ENCODE results near the gene SLC6A6. TPM values are rescaled to one million over a fixed set of nuclear protein-coding genes. Genes with fewer than 3 reads are reported as not detected.

SLC6A6 gene
- total RNA-seq, 1 experiment from 2014 or later, result 72.6 TPM

- Mint-ChIP-seq H3K27ac (peak overlapping the region in 2 of 3 experiments; percentile 38 to 87; a peak in 3 of 7 replicates), H3K27me3 (ENCODE audit: low read depth) (no peaks in the 10 kb centered on the region), H3K4me3 (no peak overlapping the region), H3K4me1 (peaks cover 22% of the 10 kb centered on the region in 2 experiments), H3K9me3 (no peaks in the 10 kb centered on the region), H3K36me3 (ENCODE audit: insufficient read depth in 1 of 3, low read depth in 3 of 3) (peaks cover 33 to 67% (median 37%) of the 10 kb centered on the region in 3 experiments; a peak in 6 of 7 replicates)
- H3K27me3 ChIP-seq (ENCODE audit: insufficient read depth, low read length), result no peaks in the 10 kb centered on the region
- H2BK12ac ChIP-seq (ENCODE audit: insufficient read length, low read depth, low read length), result no peak overlapping the region
- no peaks in the 10 kb centered on the region for H4K20me1 ChIP-seq (ENCODE audit: control insufficient read depth, insufficient read depth, insufficient read length)
- H3T11ph ChIP-seq (ENCODE audit: low read length), result no peak overlapping the region
- H2AK5ac ChIP-seq (ENCODE audit: insufficient read length, low read length), result no peak overlapping the region
- no peaks in the 10 kb centered on the region for H3K23me2 ChIP-seq (ENCODE audit: insufficient read length, low read depth, low read length, poor library complexity, severe bottlenecking)
- no peak overlapping the region for H2BK15ac ChIP-seq (ENCODE audit: low read depth, low read length)
- no peak overlapping the region for H3K9ac ChIP-seq (ENCODE audit: extremely low read depth, insufficient read length, low read length)
- H3K79me1 ChIP-seq (ENCODE audit: insufficient read depth, low read depth, low read length, poor library complexity, severe bottlenecking), result no peaks in the 10 kb centered on the region
- H2AFZ ChIP-seq (ENCODE audit: low read length), result no peak overlapping the region
- H3K23ac ChIP-seq (ENCODE audit: insufficient read length, low read depth, low read length), result no peak overlapping the region
- no peak overlapping the region for H3K56ac ChIP-seq (ENCODE audit: insufficient read length, low read depth, low read length)
- H2BK20ac ChIP-seq (ENCODE audit: low read depth, low read length, poor library complexity, severe bottlenecking), result no peak overlapping the region
- H3K79me2 ChIP-seq (ENCODE audit: insufficient read depth, low read length), result no peaks in the 10 kb centered on the region
- peaks cover 3% of the 10 kb centered on the region; the same call in 1 of the 2 replicates for H3K4me1 ChIP-seq (ENCODE audit: insufficient read depth, low read length)
- TF ChIP-seq CTCF (conservative IDR thresholded peaks at IDR 0.05), result no peak
- WGBS (ENCODE audit: extremely low coverage, insufficient read length, low lambda C conversion rate), result no CpG with 5 or more reads among the region's 5 CpGs
- no peak overlapping the region for H3K4ac ChIP-seq (ENCODE audit: low read depth, low read length)
- H3K27ac ChIP-seq (ENCODE audit: insufficient read length, low read depth, low read length), result no peak overlapping the region
- H4K5ac ChIP-seq (ENCODE audit: insufficient read length, low read depth, low read length), result no peak overlapping the region
- no peak overlapping the region for H4K8ac ChIP-seq (replicated peaks; ENCODE audit: insufficient read length, low read depth, low read length)
- no peak overlapping the region for H3K18ac ChIP-seq (ENCODE audit: insufficient read length, low read depth, low read length)
- no peak overlapping the region for H4K91ac ChIP-seq (ENCODE audit: insufficient read length, low read depth, low read length)
- no peak for DNase-seq
- H3K9me3 ChIP-seq (ENCODE audit: control insufficient read depth, low read depth, low read length), result no peaks in the 10 kb centered on the region
- no peak overlapping the region for H2BK120ac ChIP-seq (ENCODE audit: low read depth, low read length, poor library complexity, severe bottlenecking)
- no peak overlapping the region for H2BK5ac ChIP-seq (ENCODE audit: insufficient read length, low read length)
- H3K4me2 ChIP-seq (ENCODE audit: insufficient read depth, insufficient read length, low read length), result no peak overlapping the region
- no peak overlapping the region for H3K14ac ChIP-seq (ENCODE audit: insufficient read depth, low read length)
Observed at GRCh38 chr3:14457481-14457880, 55.1 kb downstream of the SLC6A6 start.

Measured in H9 (cell line).